Endothelial cell of umbilical vein (primary cell): Measurements from ENCODE around the gene B3GAT1.

Source experiments
- EZH2 ChIP-seq: IDR thresholded peaks from 2 replicates; pipeline ENCODE4 v1.6.1; 2012; ENCODE audit warnings: borderline replicate concordance, low read depth, mild to moderate bottlenecking, moderate library complexity, low read length, inconsistent platforms; ENCODE audit not compliant: severe bottlenecking
- FOS ChIP-seq: IDR thresholded peaks from 2 replicates; pipeline ENCODE4 v1.6.1; 2011; ENCODE audit warnings: mild to moderate bottlenecking, low read length, moderate library complexity, borderline replicate concordance; ENCODE audit not compliant: insufficient read depth
- POLR2A ChIP-seq: IDR thresholded peaks from 2 replicates; pipeline ENCODE4 v1.6.1; 2012; ENCODE audit warnings: low read depth, mild to moderate bottlenecking, control low read depth, low read length
- POLR2AphosphoS5 ChIP-seq: IDR thresholded peaks from 2 replicates; pipeline ENCODE4 v1.6.1; 2012; ENCODE audit warnings: low read depth, mild to moderate bottlenecking, control low read depth, low read length, moderate library complexity; ENCODE audit not compliant: insufficient read depth
- TF ChIP-seq, protein P1 (sequence below), 2 donors: IDR thresholded peaks; 1 replicate in 1 of 2; 2 replicates in 1 of 2; pipeline ENCODE4 v1.5.1; 2011; ENCODE audit warnings: low read length in 2 of 2, mild to moderate bottlenecking in 2 of 2, moderate library complexity in 2 of 2, control low read depth in 1 of 2, inconsistent platforms in 1 of 2, low read depth in 1 of 2; ENCODE audit not compliant: insufficient read depth in 1 of 2; ENCODE audit errors: extremely low read depth in 1 of 2
- TF ChIP-seq, protein P2 (sequence below): IDR thresholded peaks from 2 replicates; pipeline ENCODE4 v1.6.1; 2011; ENCODE audit not compliant: insufficient read depth, insufficient read length

DNA sequence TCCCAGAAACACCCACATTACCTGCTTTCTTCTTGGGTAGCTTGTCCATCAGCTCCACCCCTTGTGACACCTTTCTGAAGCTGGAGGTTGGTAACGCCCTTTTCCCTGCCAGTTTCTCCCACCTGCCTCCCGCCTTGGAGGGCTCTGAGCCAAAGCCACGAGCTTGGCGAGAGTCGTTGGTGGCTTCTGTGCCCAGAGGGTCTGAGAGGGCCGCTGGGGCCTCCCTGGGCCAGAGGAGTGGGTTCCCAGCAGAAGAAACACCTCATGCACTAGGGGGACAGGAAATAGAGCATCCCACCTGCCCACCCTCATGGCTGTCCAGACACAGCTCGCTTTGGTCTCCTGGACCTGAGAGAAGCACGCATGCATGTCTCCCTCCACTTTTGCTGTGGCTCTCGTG lies 37.9 kb downstream of the B3GAT1 start:
- TF ChIP-seq, protein P1, sequence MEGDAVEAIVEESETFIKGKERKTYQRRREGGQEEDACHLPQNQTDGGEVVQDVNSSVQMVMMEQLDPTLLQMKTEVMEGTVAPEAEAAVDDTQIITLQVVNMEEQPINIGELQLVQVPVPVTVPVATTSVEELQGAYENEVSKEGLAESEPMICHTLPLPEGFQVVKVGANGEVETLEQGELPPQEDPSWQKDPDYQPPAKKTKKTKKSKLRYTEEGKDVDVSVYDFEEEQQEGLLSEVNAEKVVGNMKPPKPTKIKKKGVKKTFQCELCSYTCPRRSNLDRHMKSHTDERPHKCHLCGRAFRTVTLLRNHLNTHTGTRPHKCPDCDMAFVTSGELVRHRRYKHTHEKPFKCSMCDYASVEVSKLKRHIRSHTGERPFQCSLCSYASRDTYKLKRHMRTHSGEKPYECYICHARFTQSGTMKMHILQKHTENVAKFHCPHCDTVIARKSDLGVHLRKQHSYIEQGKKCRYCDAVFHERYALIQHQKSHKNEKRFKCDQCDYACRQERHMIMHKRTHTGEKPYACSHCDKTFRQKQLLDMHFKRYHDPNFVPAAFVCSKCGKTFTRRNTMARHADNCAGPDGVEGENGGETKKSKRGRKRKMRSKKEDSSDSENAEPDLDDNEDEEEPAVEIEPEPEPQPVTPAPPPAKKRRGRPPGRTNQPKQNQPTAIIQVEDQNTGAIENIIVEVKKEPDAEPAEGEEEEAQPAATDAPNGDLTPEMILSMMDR (IDR thresholded peaks at IDR 0.05; ENCODE audit: extremely low read depth in 1 of 2, insufficient read depth in 1 of 2, low read depth in 1 of 2, low read length in 2 of 2), result no peak
- no peak for TF ChIP-seq FOS
- TF ChIP-seq POLR2A, result no peak
- TF ChIP-seq, protein P2, sequence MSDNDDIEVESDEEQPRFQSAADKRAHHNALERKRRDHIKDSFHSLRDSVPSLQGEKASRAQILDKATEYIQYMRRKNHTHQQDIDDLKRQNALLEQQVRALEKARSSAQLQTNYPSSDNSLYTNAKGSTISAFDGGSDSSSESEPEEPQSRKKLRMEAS, result no peak
- no peak for TF ChIP-seq POLR2AphosphoS5
- no peak for TF ChIP-seq EZH2
